HCT116 (cell line): Measurements from ENCODE around the gene C9orf50. TPM values are rescaled to one million over a fixed set of nuclear protein-coding genes. Genes with fewer than 3 reads are reported as not detected.

ENCODE experiments used
- ATAC-seq: fragments of 200-7000 bp; cut with Tn5 transposase; 2 replicates; pipeline ENCODE4 v1.9.1; 2020; ENCODE audit warnings: mild to moderate bottlenecking, moderate library complexity
- BruUV-seq: library from RNA; stranded (reverse); fragments of 400-500 nt; replicated peaks from 2 replicates; lab custom pipeline; 2021; lab: Mats Ljungman, UMichigan
- CTCF ChIA-PET: fragments of 300-600 bp; sonication (Branson Sonifier 250); formaldehyde crosslinking; loops from one replicate; lab custom pipeline; 2021; ENCODE audit warnings: antibody characterized with exemption; lab: Charles Lee
- POLR2A ChIA-PET: fragments of 300-600, 350-600 bp; sonication (Branson Sonifier 250); formaldehyde crosslinking; loops from one replicate; lab custom pipeline; 2021; ENCODE audit warnings: antibody characterized with exemption; lab: Charles Lee
- RAD21 ChIA-PET, 2 experiments: fragments of 300-600 bp; sonication (Branson Sonifier 250); formaldehyde crosslinking; loops; one replicate each; lab custom pipeline; 2023; ENCODE audit warnings: low total read pairs in 2 of 2; ENCODE audit not compliant: uncharacterized antibody in 2 of 2, unreplicated experiment in 2 of 2, low non-redundant PET in 1 of 2; lab: Charles Lee
- DNase-seq: peaks from one replicate; pipeline ENCODE4 v3.0.0-alpha.2; 2010; ENCODE audit warnings: low read depth, low spot score
- H2AFZ ChIP-seq: fragments of 200-600 bp; shearing (Covaris generic), sonication (generic); 2 replicates; pipeline ENCODE4 v1.6.1; 2017; ENCODE audit warnings: low read depth, mixed run types, mixed read lengths, antibody characterized with exemption, low read length; ENCODE audit not compliant: poor library complexity, severe bottlenecking
- H3K27ac ChIP-seq: 2 replicates; pipeline ENCODE4 v1.5.1; 2012; ENCODE audit warnings: low read depth, low read length
- H3K27me3 ChIP-seq: fragments of 200-600 bp; sonication (generic); 2 replicates; pipeline ENCODE4 v1.6.1; 2016; ENCODE audit warnings: mixed run types, low read length, mixed read lengths; ENCODE audit not compliant: insufficient read depth
- H3K36me3 ChIP-seq, 2 experiments: fragments of 200-500 bp in 1 of 2; fragments of 200-600 bp in 1 of 2; sonication (Bioruptor generic) in 1 of 2; sonication (generic) in 1 of 2; 2 replicates each; pipeline versions ENCODE4 v1.5.1 to v1.6.1; 2014 to 2016; ENCODE audit warnings: low read length in 2 of 2, inconsistent platforms in 1 of 2, mixed read lengths in 1 of 2, mixed run types in 1 of 2; ENCODE audit not compliant: insufficient read depth in 2 of 2, control insufficient read depth in 1 of 2
- H3K4me1 ChIP-seq, 2 experiments: fragments of 200-600 bp in 1 of 2; sonication (generic) in 1 of 2; 2 replicates each; pipeline versions ENCODE4 v1.5.1 to v1.6.1; 2012 to 2017; ENCODE audit warnings: low read length in 2 of 2, inconsistent platforms in 1 of 2, mild to moderate bottlenecking in 1 of 2, mixed read lengths in 1 of 2, mixed run types in 1 of 2, moderate library complexity in 1 of 2; ENCODE audit not compliant: insufficient read depth in 2 of 2, control insufficient read depth in 1 of 2
- H3K4me2 ChIP-seq: fragments of 200-600 bp; sonication (generic); 2 replicates; pipeline ENCODE4 v1.6.1; 2017; ENCODE audit warnings: mixed run types, low read length, mixed read lengths
- H3K4me3 ChIP-seq, 2 experiments: fragments of 200-600 bp in 1 of 2; sonication (generic) in 1 of 2; replicated peaks in 1 of 2; 2 replicates each; pipeline ENCODE4 v1.5.1; 2011 to 2016; ENCODE audit warnings: low read length in 2 of 2, control low read depth in 1 of 2, low read depth in 1 of 2, mild to moderate bottlenecking in 1 of 2, mixed read lengths in 1 of 2, mixed run types in 1 of 2
- H3K79me2 ChIP-seq: fragments of 200-600 bp; sonication (generic); 2 replicates; pipeline ENCODE4 v1.6.1; 2017; ENCODE audit warnings: mild to moderate bottlenecking, mixed run types, low read length, moderate library complexity, mixed read lengths; ENCODE audit not compliant: insufficient read depth
- H3K9ac ChIP-seq: fragments of 200-600 bp; sonication (generic); 2 replicates; pipeline ENCODE4 v1.6.1; 2016; ENCODE audit warnings: low read length, mixed read lengths
- H3K9me2 ChIP-seq: fragments of 200-600 bp; sonication (generic), shearing (Covaris generic); 2 replicates; pipeline ENCODE4 v1.6.1; 2017; ENCODE audit warnings: mixed run types, mild to moderate bottlenecking, moderate library complexity; ENCODE audit not compliant: insufficient read depth
- H3K9me3 ChIP-seq, 2 experiments: fragments of 200-500 bp in 1 of 2; fragments of 200-600 bp in 1 of 2; sonication (Bioruptor generic) in 1 of 2; sonication (generic) in 1 of 2; 2 replicates each; pipeline ENCODE4 v1.6.1; 2014 to 2017; ENCODE audit warnings: low read length in 2 of 2, mixed read lengths in 2 of 2, inconsistent platforms in 1 of 2, low read depth in 1 of 2, mild to moderate bottlenecking in 1 of 2, mixed run types in 1 of 2, moderate library complexity in 1 of 2; ENCODE audit not compliant: control insufficient read depth in 1 of 2, insufficient read depth in 1 of 2
- H4K20me1 ChIP-seq: fragments of 200-600 bp; sonication (generic), shearing (Covaris generic); 2 replicates; pipeline ENCODE4 v1.6.1; 2017; ENCODE audit warnings: mixed run types, mild to moderate bottlenecking, moderate library complexity; ENCODE audit not compliant: insufficient read depth
- ATF3 ChIP-seq: IDR thresholded peaks from 2 replicates; pipeline ENCODE4 v1.6.1; 2012
- CBX3 ChIP-seq: IDR thresholded peaks from 2 replicates; pipeline ENCODE4 v1.6.1; 2012; ENCODE audit warnings: low read depth
- EGR1 ChIP-seq: IDR thresholded peaks from 2 replicates; pipeline ENCODE4 v1.6.1; 2012; ENCODE audit warnings: low read depth
- ELF1 ChIP-seq: IDR thresholded peaks from 2 replicates; pipeline ENCODE4 v1.6.1; 2012; ENCODE audit warnings: low read depth, borderline replicate concordance
- EZH2 ChIP-seq: fragments of 200-600 bp; sonication (generic); IDR thresholded peaks from 2 replicates; pipeline ENCODE4 v1.6.1; 2017; ENCODE audit warnings: antibody characterized with exemption, mixed run types
- EZH2phosphoT487 ChIP-seq: fragments of 200-600 bp; IDR thresholded peaks from 2 replicates; pipeline ENCODE4 v1.6.1; 2018; ENCODE audit warnings: antibody characterized with exemption, borderline replicate concordance
- FOSL1 ChIP-seq: IDR thresholded peaks from 2 replicates; pipeline ENCODE4 v1.6.1; 2012; ENCODE audit warnings: low read depth
- JUND ChIP-seq: IDR thresholded peaks from 2 replicates; pipeline ENCODE4 v1.6.1; 2012
- MAX ChIP-seq: IDR thresholded peaks from 2 replicates; pipeline ENCODE4 v1.6.1; 2012
- POLR2A ChIP-seq: IDR thresholded peaks from 2 replicates; pipeline ENCODE4 v1.7.0; 2011; ENCODE audit warnings: borderline replicate concordance; ENCODE audit not compliant: insufficient read depth, insufficient read length; ENCODE audit errors: extremely low read depth
- POLR2AphosphoS5 ChIP-seq: IDR thresholded peaks from 2 replicates; pipeline ENCODE4 v1.6.1; 2011; ENCODE audit warnings: mild to moderate bottlenecking, low read depth, low read length, moderate library complexity
- RAD21 ChIP-seq: IDR thresholded peaks from 2 replicates; pipeline ENCODE4 v1.6.1; 2012; ENCODE audit warnings: low read depth, mild to moderate bottlenecking
- REST ChIP-seq: IDR thresholded peaks from 2 replicates; pipeline ENCODE4 v1.6.1; 2012; ENCODE audit warnings: low read depth
- SRF ChIP-seq: IDR thresholded peaks from 2 replicates; pipeline ENCODE4 v1.6.1; 2012; ENCODE audit warnings: low read depth
- ZNF274 ChIP-seq: fragments of 200-500 bp; sonication (Bioruptor generic); IDR thresholded peaks from 2 replicates; pipeline ENCODE4 v1.6.1; 2014; ENCODE audit warnings: mild to moderate bottlenecking, low read depth, low read length, inconsistent platforms
- intact Hi-C: fragments of 100-400 bp; cut with micrococcal nuclease; formaldehyde crosslinking; loops from 2 replicates; pipeline ENCODE4 v1.10.0; 2022
- total RNA-seq: library from RNA; stranded (reverse); gene quantifications from one replicate; pipeline ENCODE4 v1.2.1, GENCODE V29; 2021; ENCODE audit not compliant: unreplicated experiment

Gene C9orf50
- total RNA-seq, 1 experiment from 2014 or later, result not detected

- TF ChIP-seq ELF1, result no peak
- no peak for TF ChIP-seq FOSL1
- no peak for TF ChIP-seq SRF
Observed at GRCh38 chr9:129633207-129633606, 12.3 kb upstream of the C9orf50 start (continued).

GRCh38 chr9:129632460-129632859 lies 11.6 kb upstream of the C9orf50 start:
- intact Hi-C loops, result no loop called here
- no peak overlapping the region for H3K9ac ChIP-seq
- no peak overlapping the region for H3K4me3 ChIP-seq
- H3K27ac ChIP-seq, result no peak overlapping the region
- POLR2A ChIA-PET, result no interaction called here
- no peak overlapping the region for H3K4me2 ChIP-seq
- H3K36me3 ChIP-seq, result peaks cover 42 to 75% of the 10 kb centered on the region in 2 experiments
- H3K79me2 ChIP-seq, result peaks cover 90% of the 10 kb centered on the region
- CTCF ChIA-PET, result interaction anchor here (1.2 kb wide), 1 partner anchor 10 kb away, joined by 3 read pairs; no protein-coding TSS in a partner anchor
- RAD21 ChIA-PET, result no interaction called here
- TF ChIP-seq CBX3, result no peak
- TF ChIP-seq POLR2A, result no peak
- TF ChIP-seq ZNF274, result no peak
- no peak for TF ChIP-seq EZH2phosphoT487
- no peak for TF ChIP-seq EZH2
- TF ChIP-seq SRF, result no peak
- TF ChIP-seq ATF3, result no peak
- TF ChIP-seq, all 23 proteins: peak for 0
- Histone ChIP-seq H3K27me3 (no peaks in the 10 kb centered on the region), H4K20me1 (peaks cover 16% of the 10 kb centered on the region; the same call in 1 of the 2 replicates), H3K4me1 (peaks cover 6 to 17% of the 10 kb centered on the region in 2 experiments), H3K9me2 (no peaks in the 10 kb centered on the region), H2AFZ (no peak overlapping the region), H3K9me3 (no peaks in the 10 kb centered on the region)
- BruUV-seq, result no TSS peak
- DNase-seq, result no peak
- no peak for ATAC-seq

- H3K9ac ChIP-seq, result no peak overlapping the region
- peaks cover 38 to 69% of the 10 kb centered on the region in 2 experiments for H3K36me3 ChIP-seq
- ATAC-seq (no peak), DNase-seq (no peak)
- intact Hi-C loops, result no loop called here
- H3K4me3 ChIP-seq, result no peak overlapping the region
- peaks cover 11 to 23% of the 10 kb centered on the region in 2 experiments for H3K4me1 ChIP-seq
- no peak for TF ChIP-seq POLR2AphosphoS5
- no peak for TF ChIP-seq REST
- TF ChIP-seq MAX, result no peak
- no peak for TF ChIP-seq SRF
- TF ChIP-seq EGR1, result no peak
- no peak for TF ChIP-seq JUND
- TF ChIP-seq RAD21, result no peak
- peaks cover 91% of the 10 kb centered on the region for H3K79me2 ChIP-seq
- BruUV-seq, result no TSS peak
- H3K27me3 ChIP-seq, result no peaks in the 10 kb centered on the region
- H3K9me2 ChIP-seq, result no peaks in the 10 kb centered on the region
- RAD21 ChIA-PET, result no interaction called here
- no peak overlapping the region for H3K4me2 ChIP-seq
- peaks cover 20% of the 10 kb centered on the region; the same call in 1 of the 2 replicates for H4K20me1 ChIP-seq
- CTCF ChIA-PET, result no interaction called here
- H3K27ac ChIP-seq, result no peak overlapping the region; the same call in 1 of the 2 replicates
- POLR2A ChIA-PET, result no interaction called here
- no peak overlapping the region for H2AFZ ChIP-seq
- no peaks in the 10 kb centered on the region for H3K9me3 ChIP-seq
Observed at GRCh38 chr9:129631674-129632129, 10.8 kb upstream of the C9orf50 start.
